ENCODE results near the gene SFRP2.

SFRP2 gene

DNA sequence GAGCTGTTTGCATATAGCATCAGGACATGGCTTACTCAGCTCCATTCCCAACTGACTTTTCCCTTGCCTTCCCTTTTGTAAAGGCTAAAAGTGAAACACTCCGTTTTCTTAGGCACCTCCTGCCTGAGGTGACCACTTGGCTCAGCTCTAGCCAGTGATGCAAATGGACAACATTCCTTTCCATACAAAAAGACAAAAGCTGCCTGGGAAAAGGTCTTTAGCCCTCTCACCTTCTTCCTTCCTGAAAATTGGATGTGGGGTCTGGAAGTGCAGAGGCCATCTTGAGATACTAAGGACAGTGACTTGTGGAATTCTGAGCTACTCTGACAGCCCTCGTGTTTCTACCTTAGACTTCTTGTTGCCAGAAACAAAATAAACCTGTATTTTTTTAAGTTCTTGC lies 27.7 kb upstream of the SFRP2 start:
- Histone ChIP-seq H3K27me3 (ENCODE audit: control insufficient read depth, insufficient read depth, low read length) (no peaks in the 10 kb centered on the region), H3K4me1 (ENCODE audit: control insufficient read depth, insufficient read depth, low read length) (no peaks in the 10 kb centered on the region), H3K4me3 (ENCODE audit: low read length) (no peak overlapping the region), H3K36me3 (ENCODE audit: insufficient read depth, low read length) (no peaks in the 10 kb centered on the region), H3K4me2 (ENCODE audit: low read length) (no peak overlapping the region), H3K9ac (ENCODE audit: low read depth, low read length) (no peak overlapping the region), H3K9me3 (replicated peaks; ENCODE audit: low read length) (no peaks in the 10 kb centered on the region)

DNA sequence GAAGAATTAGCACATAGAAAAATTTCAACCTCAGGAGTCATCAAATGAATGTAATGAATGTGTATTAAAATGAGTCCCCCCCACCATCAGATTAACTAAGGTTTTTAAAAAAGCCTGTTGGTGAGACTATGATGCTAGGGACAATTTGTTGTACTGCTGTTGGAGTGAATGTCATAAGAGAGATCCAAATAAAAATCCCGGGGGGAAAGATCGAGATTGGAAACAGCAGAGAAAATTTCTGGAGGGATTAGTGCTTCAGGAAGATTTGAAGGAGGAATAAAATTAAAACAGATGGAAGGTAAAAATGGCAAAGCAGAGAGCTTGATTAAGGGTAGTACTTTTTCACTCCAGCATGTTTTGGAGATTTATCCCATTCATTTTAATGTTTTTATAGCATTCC lies 25.9 kb upstream of the SFRP2 start:
- Histone ChIP-seq H3K4me2 (ENCODE audit: low read length) (no peak overlapping the region), H3K27me3 (ENCODE audit: control insufficient read depth, insufficient read depth, low read length) (no peaks in the 10 kb centered on the region), H3K4me1 (ENCODE audit: control insufficient read depth, insufficient read depth, low read length) (no peaks in the 10 kb centered on the region), H3K9ac (ENCODE audit: low read depth, low read length) (no peak overlapping the region), H3K36me3 (ENCODE audit: insufficient read depth, low read length) (no peaks in the 10 kb centered on the region), H3K4me3 (ENCODE audit: low read length) (no peak overlapping the region), H3K9me3 (replicated peaks; ENCODE audit: low read length) (no peaks in the 10 kb centered on the region)

DNA sequence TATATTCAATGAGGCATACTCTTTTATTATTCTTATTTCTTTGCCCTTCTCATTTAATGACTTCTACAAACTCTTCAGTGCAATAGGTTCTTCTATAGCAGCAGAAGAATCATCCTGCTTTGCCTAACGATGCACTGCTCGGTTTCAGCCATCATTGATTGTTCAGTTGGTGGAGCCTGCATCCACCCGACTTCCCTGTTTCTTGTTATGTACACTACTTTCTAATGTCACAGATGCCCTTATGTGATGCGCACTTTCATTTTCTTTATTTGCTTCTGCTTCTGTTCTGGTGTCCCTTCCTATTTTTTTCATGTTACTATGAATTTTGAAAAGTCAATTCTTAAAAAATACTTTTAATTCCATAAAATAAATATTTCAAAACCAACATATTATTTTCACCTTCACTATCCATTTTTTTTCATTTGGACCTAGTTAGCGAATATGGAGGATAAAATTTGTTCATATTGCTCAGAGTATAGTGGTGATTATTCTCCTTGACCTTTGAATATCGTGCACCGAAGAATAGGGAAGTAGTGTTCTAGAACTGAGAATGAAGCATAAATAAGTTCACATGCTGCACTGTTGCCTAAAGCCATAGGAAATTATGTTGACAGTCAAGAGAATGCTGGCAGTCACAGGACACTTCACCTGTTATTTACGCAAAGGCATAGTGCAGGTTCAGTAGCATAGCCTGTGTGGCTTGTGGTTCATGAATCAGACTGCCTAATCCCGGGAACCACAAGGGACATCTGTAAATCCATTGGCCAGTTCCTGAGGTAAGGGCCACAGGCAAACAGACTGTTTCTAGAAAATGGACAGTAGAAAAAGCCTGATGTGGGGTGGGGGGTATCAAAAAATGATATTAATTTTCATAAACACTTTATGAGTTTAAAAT lies 21.3 kb upstream of the SFRP2 start:
- H3K9ac ChIP-seq (ENCODE audit: low read depth, low read length) = no peak overlapping the region
- no peaks in the 10 kb centered on the region for H3K36me3 ChIP-seq (ENCODE audit: insufficient read depth, low read length)
- no peaks in the 10 kb centered on the region for H3K4me1 ChIP-seq (ENCODE audit: control insufficient read depth, insufficient read depth, low read length)
- no peak overlapping the region for H3K4me2 ChIP-seq (ENCODE audit: low read length)
- no peaks in the 10 kb centered on the region for H3K27me3 ChIP-seq (ENCODE audit: control insufficient read depth, insufficient read depth, low read length)
- no peaks in the 10 kb centered on the region for H3K9me3 ChIP-seq (replicated peaks; ENCODE audit: low read length)
- H3K4me3 ChIP-seq (ENCODE audit: low read length) = no peak overlapping the region

DNA sequence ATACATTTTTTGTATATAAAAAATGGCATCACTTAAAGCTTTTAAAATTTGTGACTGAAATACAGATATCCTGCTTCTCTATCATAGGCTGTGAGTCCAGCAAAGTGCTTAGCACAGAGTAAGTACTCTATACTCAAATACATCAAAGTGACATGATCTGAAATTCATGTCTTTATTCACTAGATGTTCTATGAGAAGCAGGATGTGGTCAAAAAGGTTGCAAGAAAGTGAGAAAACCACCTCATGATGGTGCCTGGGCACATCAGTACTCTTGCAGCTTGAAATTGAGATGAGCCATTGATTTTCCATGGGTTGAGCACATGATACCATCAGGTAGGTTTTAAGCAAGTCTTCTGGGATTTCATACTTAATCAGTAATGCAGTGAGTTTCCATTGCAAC lies 20.4 kb upstream of the SFRP2 start:
- Histone ChIP-seq H3K9me3 (replicated peaks; ENCODE audit: low read length) (no peaks in the 10 kb centered on the region), H3K4me1 (ENCODE audit: control insufficient read depth, insufficient read depth, low read length) (no peaks in the 10 kb centered on the region), H3K9ac (ENCODE audit: low read depth, low read length) (no peak overlapping the region), H3K27me3 (ENCODE audit: control insufficient read depth, insufficient read depth, low read length) (no peaks in the 10 kb centered on the region), H3K4me3 (ENCODE audit: low read length) (no peak overlapping the region), H3K4me2 (ENCODE audit: low read length) (no peak overlapping the region), H3K36me3 (ENCODE audit: insufficient read depth, low read length) (no peaks in the 10 kb centered on the region)

DNA sequence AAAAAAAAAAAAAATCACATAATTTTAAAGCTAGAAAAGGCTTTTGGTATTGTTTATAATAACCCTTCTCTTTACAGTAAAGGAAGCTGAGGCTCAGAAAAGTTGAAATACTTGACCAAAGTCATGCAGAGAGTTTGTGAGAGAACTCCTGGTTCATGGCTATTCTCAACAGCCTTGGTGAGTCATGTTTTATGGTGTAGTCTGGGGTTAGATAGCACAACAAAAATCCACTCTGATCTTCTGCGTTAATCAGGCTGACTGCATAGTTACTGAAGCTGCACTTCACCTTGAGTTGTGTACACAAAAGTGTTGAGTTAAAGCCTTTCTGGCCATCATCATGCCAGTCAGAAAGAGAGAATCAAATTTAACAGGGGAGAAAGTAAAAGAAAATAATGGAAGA lies 19.3 kb upstream of the SFRP2 start:
- Histone ChIP-seq H3K4me1 (ENCODE audit: control insufficient read depth, insufficient read depth, low read length) (no peaks in the 10 kb centered on the region), H3K4me2 (ENCODE audit: low read length) (no peak overlapping the region), H3K4me3 (ENCODE audit: low read length) (no peak overlapping the region), H3K9me3 (replicated peaks; ENCODE audit: low read length) (no peaks in the 10 kb centered on the region), H3K36me3 (ENCODE audit: insufficient read depth, low read length) (no peaks in the 10 kb centered on the region), H3K9ac (ENCODE audit: low read depth, low read length) (no peak overlapping the region), H3K27me3 (ENCODE audit: control insufficient read depth, insufficient read depth, low read length) (no peaks in the 10 kb centered on the region)

DNA sequence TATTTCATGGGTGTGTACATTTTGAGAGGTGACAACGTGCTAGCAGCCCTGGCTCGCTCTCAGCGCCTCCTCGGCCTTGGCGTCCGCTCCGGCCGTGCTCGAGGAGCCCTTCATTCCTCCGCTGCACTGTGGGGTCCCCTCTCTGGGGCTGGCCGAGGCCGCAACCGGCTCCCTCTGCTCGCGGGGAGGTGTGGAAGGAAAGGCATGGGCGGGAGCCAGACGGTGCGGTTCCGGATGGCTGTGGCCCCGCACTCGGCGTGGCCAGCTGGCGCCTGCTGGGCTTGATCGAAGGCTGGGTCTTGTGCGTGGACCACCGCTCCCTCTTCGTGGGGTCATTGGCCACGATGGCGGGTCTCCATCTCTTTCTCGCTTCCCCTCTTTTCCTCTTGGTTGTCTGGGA lies 17.2 kb upstream of the SFRP2 start:
- Histone ChIP-seq H3K9ac (ENCODE audit: low read depth, low read length) (no peak overlapping the region), H3K36me3 (ENCODE audit: insufficient read depth, low read length) (no peaks in the 10 kb centered on the region), H3K4me3 (ENCODE audit: low read length) (no peak overlapping the region), H3K4me2 (ENCODE audit: low read length) (no peak overlapping the region), H3K9me3 (replicated peaks; ENCODE audit: low read length) (no peaks in the 10 kb centered on the region), H3K4me1 (ENCODE audit: control insufficient read depth, insufficient read depth, low read length) (no peaks in the 10 kb centered on the region), H3K27me3 (ENCODE audit: control insufficient read depth, insufficient read depth, low read length) (no peaks in the 10 kb centered on the region)

DNA sequence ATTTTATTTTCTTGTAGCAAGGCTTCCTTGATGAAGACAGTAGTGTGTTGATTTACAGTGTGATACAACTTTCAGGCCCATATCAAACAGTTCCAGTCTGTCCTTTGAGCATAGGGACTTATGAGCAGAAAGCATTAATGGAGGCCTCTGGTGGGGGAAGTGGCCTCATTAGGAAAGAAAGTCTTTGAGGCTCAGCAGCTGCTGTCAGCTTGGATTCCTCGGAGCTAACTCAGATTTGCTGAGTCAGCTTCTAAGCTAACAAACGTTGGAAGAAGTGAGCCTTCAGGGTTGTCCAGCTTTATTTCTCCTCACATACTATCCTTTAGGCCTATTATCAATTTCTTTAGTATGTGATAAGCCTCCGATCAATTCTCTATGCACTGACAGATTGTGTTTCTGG lies 15.8 kb upstream of the SFRP2 start:
- Histone ChIP-seq H3K9me3 (replicated peaks; ENCODE audit: low read length) (no peaks in the 10 kb centered on the region), H3K4me3 (ENCODE audit: low read length) (no peak overlapping the region), H3K4me2 (ENCODE audit: low read length) (no peak overlapping the region), H3K9ac (ENCODE audit: low read depth, low read length) (no peak overlapping the region), H3K4me1 (ENCODE audit: control insufficient read depth, insufficient read depth, low read length) (no peaks in the 10 kb centered on the region), H3K27me3 (ENCODE audit: control insufficient read depth, insufficient read depth, low read length) (peaks cover 3% of the 10 kb centered on the region), H3K36me3 (ENCODE audit: insufficient read depth, low read length) (no peaks in the 10 kb centered on the region)

DNA sequence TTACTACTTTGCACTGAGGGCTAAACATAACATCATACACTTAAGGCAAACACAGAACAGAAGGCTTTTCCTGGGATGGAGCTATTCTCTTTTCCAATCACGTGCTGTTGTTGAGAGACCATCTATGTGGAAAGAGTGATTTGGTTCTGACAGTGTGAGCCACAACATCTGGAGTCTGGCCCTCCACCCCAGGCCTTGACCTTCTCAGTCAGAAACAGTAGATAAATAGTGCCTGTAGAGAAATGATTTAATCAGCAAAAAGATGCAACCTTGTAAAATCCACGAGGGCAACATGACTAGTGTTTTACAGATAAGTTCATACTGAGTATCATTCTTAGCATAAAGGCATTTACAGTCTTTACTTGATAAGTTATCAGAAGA lies 10.8 kb upstream of the SFRP2 start:
- Histone ChIP-seq H3K36me3 (ENCODE audit: insufficient read depth, low read length) (no peaks in the 10 kb centered on the region), H3K4me2 (ENCODE audit: low read length) (no peak overlapping the region), H3K27me3 (ENCODE audit: control insufficient read depth, insufficient read depth, low read length) (peaks cover 33% of the 10 kb centered on the region), H3K9me3 (replicated peaks; ENCODE audit: low read length) (no peaks in the 10 kb centered on the region), H3K4me1 (ENCODE audit: control insufficient read depth, insufficient read depth, low read length) (no peaks in the 10 kb centered on the region), H3K4me3 (ENCODE audit: low read length) (no peak overlapping the region), H3K9ac (ENCODE audit: low read depth, low read length) (no peak overlapping the region)

DNA sequence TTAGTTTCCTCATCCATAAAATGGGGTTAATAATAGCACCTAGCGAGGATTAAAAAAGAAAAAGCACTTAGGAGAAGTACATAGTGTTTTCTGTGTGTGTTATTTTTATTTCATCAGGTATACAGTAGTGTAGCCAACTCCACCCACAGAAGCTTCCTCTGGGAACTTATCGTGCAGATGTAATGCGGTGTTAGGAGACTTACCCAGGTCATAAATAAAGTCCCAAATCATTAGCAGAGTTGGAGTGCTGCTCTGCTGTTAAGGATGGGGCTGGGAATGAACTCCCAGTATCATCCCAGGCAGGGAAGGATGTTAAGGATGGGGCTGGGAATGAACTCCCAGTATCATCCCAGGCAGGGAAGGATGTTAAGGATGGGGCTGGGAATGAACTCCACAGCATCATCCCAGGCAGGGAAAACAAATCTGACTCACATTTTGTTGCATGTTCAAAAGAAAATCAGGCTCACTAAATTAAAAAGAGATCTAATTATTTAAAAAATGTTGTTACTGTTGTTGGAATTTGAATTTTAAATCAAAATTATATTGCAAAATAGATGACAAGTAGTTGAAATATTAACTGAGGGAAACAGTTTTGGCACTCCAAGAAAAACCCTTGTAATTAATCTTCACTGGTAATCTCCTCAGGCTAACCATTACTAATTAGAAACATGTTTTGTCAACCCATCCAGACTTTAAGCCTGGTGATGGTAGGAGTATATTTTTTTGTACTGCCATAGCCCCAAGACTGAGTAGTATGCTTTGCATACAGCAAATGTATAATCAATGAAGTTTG lies 10.2 kb upstream of the SFRP2 start:
- Histone ChIP-seq H3K4me1 (ENCODE audit: control insufficient read depth, insufficient read depth, low read length) (no peaks in the 10 kb centered on the region), H3K36me3 (ENCODE audit: insufficient read depth, low read length) (no peaks in the 10 kb centered on the region), H3K9me3 (replicated peaks; ENCODE audit: low read length) (no peaks in the 10 kb centered on the region), H3K4me3 (ENCODE audit: low read length) (no peak overlapping the region), H3K9ac (ENCODE audit: low read depth, low read length) (no peak overlapping the region), H3K4me2 (ENCODE audit: low read length) (no peak overlapping the region), H3K27me3 (ENCODE audit: control insufficient read depth, insufficient read depth, low read length) (peaks cover 39% of the 10 kb centered on the region)

DNA sequence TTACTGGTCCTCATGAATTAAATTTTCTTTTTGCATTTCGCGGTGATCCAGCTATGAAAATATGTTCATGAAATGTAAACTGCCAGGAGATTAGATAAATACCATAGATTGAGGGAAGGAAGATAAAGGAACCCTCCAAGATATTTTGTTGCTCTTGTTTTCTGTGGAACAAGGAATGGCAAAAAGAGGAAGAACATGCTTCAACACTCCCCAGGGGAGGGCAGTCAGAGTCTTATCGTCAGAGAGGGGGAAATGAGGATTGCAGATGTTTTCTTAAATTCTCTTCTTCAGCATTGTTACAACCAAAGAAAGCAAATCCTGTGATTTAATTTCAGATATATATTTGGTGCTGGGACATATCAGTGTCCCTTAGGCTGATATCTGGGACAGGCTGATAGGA lies 9.5 kb upstream of the SFRP2 start:
- no peaks in the 10 kb centered on the region for H3K4me1 ChIP-seq (ENCODE audit: control insufficient read depth, insufficient read depth, low read length)
- H3K9me3 ChIP-seq (replicated peaks; ENCODE audit: low read length) = no peaks in the 10 kb centered on the region
- no peak overlapping the region for H3K4me2 ChIP-seq (ENCODE audit: low read length)
- H3K4me3 ChIP-seq (ENCODE audit: low read length) = no peak overlapping the region
- H3K9ac ChIP-seq (ENCODE audit: low read depth, low read length) = no peak overlapping the region
- H3K36me3 ChIP-seq (ENCODE audit: insufficient read depth, low read length) = no peaks in the 10 kb centered on the region
- H3K27me3 ChIP-seq (ENCODE audit: control insufficient read depth, insufficient read depth, low read length) = peaks cover 46% of the 10 kb centered on the region

DNA sequence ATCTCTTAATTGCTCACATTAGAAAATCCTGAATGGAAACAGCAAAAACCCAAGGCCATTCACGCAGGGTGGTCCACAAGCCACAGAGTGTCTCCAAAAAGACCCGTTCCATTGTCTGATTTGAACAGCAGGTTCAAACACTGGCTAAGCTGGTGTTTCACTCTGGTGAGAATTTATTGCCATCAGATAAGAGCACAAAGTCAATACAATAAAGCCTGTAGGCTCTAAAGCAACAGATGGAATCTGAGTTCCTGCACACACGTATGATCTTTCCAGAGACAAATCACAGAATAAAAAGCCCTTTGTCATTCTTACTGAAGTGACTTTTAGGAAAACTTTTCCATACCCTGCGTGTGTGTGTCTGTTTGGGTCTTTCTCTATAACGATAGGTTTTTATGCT lies 5.1 kb upstream of the SFRP2 start:
- Histone ChIP-seq H3K36me3 (ENCODE audit: insufficient read depth, low read length) (no peaks in the 10 kb centered on the region), H3K9me3 (replicated peaks; ENCODE audit: low read length) (no peaks in the 10 kb centered on the region), H3K4me2 (ENCODE audit: low read length) (no peak overlapping the region), H3K4me3 (ENCODE audit: low read length) (no peak overlapping the region), H3K27me3 (ENCODE audit: control insufficient read depth, insufficient read depth, low read length) (peaks cover 82% of the 10 kb centered on the region), H3K9ac (ENCODE audit: low read depth, low read length) (no peak overlapping the region), H3K4me1 (ENCODE audit: control insufficient read depth, insufficient read depth, low read length) (peaks cover 14% of the 10 kb centered on the region)
